GM10248 (cell line): ENCODE results near the gene GRIK4.

Experiments used
- CTCF ChIA-PET: fragments of 300-600 bp; sonication (Branson Sonifier 250); formaldehyde crosslinking; extraction: SDS; loops from one replicate; lab custom pipeline; 2021; ENCODE audit warnings: antibody characterized with exemption; lab: Yijun Ruan, JAX
- POLR2A ChIA-PET: fragments of 350-650 bp; sonication (Branson Sonifier 250); formaldehyde crosslinking; extraction: SDS; loops from one replicate; lab custom pipeline; 2020; ENCODE audit warnings: antibody characterized with exemption; lab: Yijun Ruan, JAX
- DNase-seq: peaks from one replicate; pipeline ENCODE4 v3.0.0; 2012; ENCODE audit errors: extremely low spot score
- CTCF ChIP-seq: IDR thresholded peaks from 2 replicates; pipeline ENCODE4 v1.5.1; 2012; ENCODE audit warnings: mild to moderate bottlenecking, low read depth; ENCODE audit errors: extremely low read depth, missing control alignments, control extremely low read depth

GRIK4 gene

GRCh38 chr11:120707663-120708062 is 196.1 kb downstream of the GRIK4 start:
- DNase-seq: no peak
- ChIA-PET POLR2A (no interaction called here), CTCF (interaction anchor here (1.0 to 7.3 kb wide), 3 partner anchors 7 to 22 kb away, joined by 5 to 50 read pairs (median 12); no protein-coding TSS in a partner anchor)
- TF ChIP-seq CTCF: no peak

GRCh38 chr11:120708511-120709183 is 197.1 kb downstream of the GRIK4 start:
- ChIA-PET POLR2A (no interaction called here), CTCF (interaction anchor here (1.2 to 1.9 kb wide), 4 partner anchors 11 to 197 kb away, joined by 3 to 12 read pairs (median 4); partner anchors contain the start of gene GRIK4)
- DNase-seq: no peak
- no peak for TF ChIP-seq CTCF

- DNase-seq: peak; percentile 70
- no peak for TF ChIP-seq CTCF
- CTCF ChIA-PET: interaction anchor here (1.4 to 2.1 kb wide), 3 partner anchors 8 to 12 kb away, joined by 3 to 8 read pairs (median 5); no protein-coding TSS in a partner anchor
- POLR2A ChIA-PET: no interaction called here
These were observed 198.3 kb downstream of the GRIK4 start for GRCh38 chr11:120709808-120710207.

GRCh38 chr11:120710354-120711131 is 199.0 kb downstream of the GRIK4 start:
- TF ChIP-seq CTCF: no peak
- POLR2A ChIA-PET: no interaction called here
- CTCF ChIA-PET: interaction anchor here (1.4 to 3.4 kb wide), 4 partner anchors 9 to 25 kb away, joined by 3 to 16 read pairs (median 6); no protein-coding TSS in a partner anchor
- no peak for DNase-seq

- ChIA-PET CTCF (interaction anchor here (1.3 to 3.4 kb wide), 5 partner anchors 9 to 91 kb away, joined by 3 to 16 read pairs (median 5); no protein-coding TSS in a partner anchor), POLR2A (no interaction called here)
- no peak for DNase-seq
- TF ChIP-seq CTCF: no peak
These were observed 200.5 kb downstream of the GRIK4 start for GRCh38 chr11:120712014-120712413.

GRCh38 chr11:120712881-120713280 is 201.3 kb downstream of the GRIK4 start:
- no peak for TF ChIP-seq CTCF
- CTCF ChIA-PET: interaction anchor here (1.4 to 4.4 kb wide), 5 partner anchors 9 to 90 kb away, joined by 5 to 50 read pairs (median 6); no protein-coding TSS in a partner anchor
- no peak for DNase-seq
- POLR2A ChIA-PET: no interaction called here
